HepG2 (cell line): Measurements from ENCODE around the gene PLLP. TPM values are rescaled to one million over a fixed set of nuclear protein-coding genes. Genes with fewer than 3 reads are reported as not detected.

Source experiments
- ATF4 ChIP-seq, 2 experiments: fragments of 450-650 bp in 1 of 2; sonication (generic) in 1 of 2; formaldehyde crosslinking; IDR thresholded peaks; 2 replicates each; pipeline versions ENCODE4 v1.5.0 to v1.8.0; 2020 to 2022; ENCODE audit warnings: mild to moderate bottlenecking in 1 of 2, missing genetic modification reagents in 1 of 2
- ELF4 ChIP-seq: sonication (generic); formaldehyde crosslinking; IDR thresholded peaks from 2 replicates; pipeline ENCODE4 v1.5.0; 2020; ENCODE audit warnings: missing genetic modification reagents, mild to moderate bottlenecking, moderate library complexity, borderline replicate concordance
- ERF ChIP-seq: IDR thresholded peaks from 2 replicates; pipeline ENCODE4 v1.6.1; 2018; ENCODE audit warnings: missing biosample characterization, missing genetic modification reagents
- ETV5 ChIP-seq: IDR thresholded peaks from 2 replicates; pipeline ENCODE4 v1.6.1; 2018; ENCODE audit warnings: missing biosample characterization, missing genetic modification reagents, inconsistent platforms, borderline replicate concordance
- ETV6 ChIP-seq: sonication (generic); formaldehyde crosslinking; conservative IDR thresholded peaks from 2 replicates; pipeline ENCODE4 v1.4.0; 2020; ENCODE audit warnings: missing genetic modification reagents
- HIVEP1 ChIP-seq: sonication (generic); formaldehyde crosslinking; IDR thresholded peaks from 2 replicates; pipeline ENCODE4 v1.4.0; 2020; ENCODE audit warnings: mild to moderate bottlenecking, missing genetic modification reagents
- JARID2 ChIP-seq: sonication (generic); formaldehyde crosslinking; IDR thresholded peaks from 2 replicates; pipeline ENCODE4 v1.8.1; 2023; ENCODE audit warnings: missing genetic modification reagents, inconsistent platforms; ENCODE audit not compliant: insufficient replicate concordance
- MNT ChIP-seq: fragments of 450-650 bp; IDR thresholded peaks from 2 replicates; pipeline ENCODE4 v1.6.1; 2016
- MYC ChIP-seq: sonication (generic); formaldehyde crosslinking; IDR thresholded peaks from 2 replicates; pipeline ENCODE4 v1.9.0; 2021; ENCODE audit warnings: missing genetic modification reagents, borderline replicate concordance
- NCOA2 ChIP-seq: sonication (generic); formaldehyde crosslinking; IDR thresholded peaks from 2 replicates; pipeline ENCODE4 v1.8.0; 2022; ENCODE audit warnings: inconsistent platforms
- NCOR1 ChIP-seq: fragments of 200-600 bp; sonication (generic); IDR thresholded peaks from 2 replicates; pipeline ENCODE4 v1.7.0; 2017; ENCODE audit warnings: antibody characterized with exemption, low read length, borderline replicate concordance
- NFKBIZ ChIP-seq: IDR thresholded peaks from 2 replicates; pipeline ENCODE4 v1.6.1; 2018; ENCODE audit warnings: missing genetic modification reagents, missing compliant biosample characterization
- SNAPC2 ChIP-seq: sonication (generic); formaldehyde crosslinking; IDR thresholded peaks from 2 replicates; pipeline ENCODE4 v1.8.1; 2022; ENCODE audit warnings: mild to moderate bottlenecking, missing genetic modification reagents
- TOPORS ChIP-seq: sonication (generic); formaldehyde crosslinking; IDR thresholded peaks from 2 replicates; pipeline ENCODE4 v1.8.0; 2023; ENCODE audit warnings: mild to moderate bottlenecking, missing genetic modification reagents
- ZBTB20 ChIP-seq: sonication (generic); formaldehyde crosslinking; IDR thresholded peaks from 2 replicates; pipeline ENCODE4 v1.8.1; 2023; ENCODE audit warnings: missing genetic modification reagents, low read depth, mild to moderate bottlenecking, borderline replicate concordance
- ZBTB34 ChIP-seq: sonication (generic); formaldehyde crosslinking; IDR thresholded peaks from 2 replicates; pipeline ENCODE4 v1.8.0; 2022; ENCODE audit warnings: mild to moderate bottlenecking, missing genetic modification reagents
- ZNF230 ChIP-seq: sonication (generic); formaldehyde crosslinking; IDR thresholded peaks from 2 replicates; pipeline ENCODE4 v1.4.0; 2020; ENCODE audit warnings: mild to moderate bottlenecking, missing genetic modification reagents
- ZNF33B ChIP-seq: sonication (generic); formaldehyde crosslinking; IDR thresholded peaks from 2 replicates; pipeline ENCODE4 v1.5.1; 2020; ENCODE audit warnings: mild to moderate bottlenecking, missing genetic modification reagents
- ZNF543 ChIP-seq: sonication (generic); formaldehyde crosslinking; IDR thresholded peaks from 2 replicates; pipeline ENCODE4 v1.4.0; 2020; ENCODE audit warnings: mild to moderate bottlenecking, missing genetic modification reagents
- ZNF605 ChIP-seq: sonication (generic); formaldehyde crosslinking; IDR thresholded peaks from 2 replicates; pipeline ENCODE4 v1.8.0; 2022; ENCODE audit warnings: mild to moderate bottlenecking, missing genetic modification reagents
- ZNF773 ChIP-seq: sonication (generic); formaldehyde crosslinking; IDR thresholded peaks from 2 replicates; pipeline ENCODE4 v1.4.0; 2020; ENCODE audit warnings: missing genetic modification reagents, borderline replicate concordance
- polyA plus RNA-seq, 8 experiments: library from polyadenylated mRNA; depleted of rRNA in 3 of 8; stranded (reverse) in 7 of 8; unstranded in 1 of 8; fragments of >200 nt; fragmentation: Illumina TruSeq in 4 of 8; extraction: Trizol in 4 of 8; gene quantifications; 2 replicates each; pipeline versions ENCODE4 v1.2.1 to v1.2.3, GENCODE V29; 2011 to 2016; ENCODE audit warnings: low read depth in 4 of 8, missing spikeins in 1 of 8, mixed read lengths in 1 of 8; ENCODE audit not compliant: insufficient read depth in 1 of 8
- total RNA-seq, 5 experiments: library from RNA; depleted of rRNA; stranded (reverse); fragments of >200 nt; fragmentation: Illumina TruSeq; extraction: Trizol; gene quantifications; 2 replicates each; pipeline ENCODE4 v1.2.3, GENCODE V29; 2016; ENCODE audit warnings: low read depth in 1 of 5
- TF ChIP-seq, protein P1 (sequence below): sonication (generic); formaldehyde crosslinking; IDR thresholded peaks from 2 replicates; pipeline ENCODE4 v1.5.0; 2020; ENCODE audit warnings: missing genetic modification reagents
- TF ChIP-seq, protein P2 (sequence below): IDR thresholded peaks from 2 replicates; pipeline ENCODE4 v1.6.1; 2016; ENCODE audit warnings: control low read depth

Gene PLLP
- total and polyA plus RNA-seq, 2 of the 13 experiments (the other 11 are each of a cell fraction or from before 2014, with no cell fraction given), result 60.6 to 127 TPM

- TF ChIP-seq JARID2 (CRISPR knock-in tag) (peak; percentile 14), ATF4 (CRISPR knock-in tag; IDR thresholded peaks at IDR 0.05) (peak in 1 of 2 experiments; percentile 25; a peak in 1 of 4 replicates), MNT (peak; percentile 33; the same call in 1 of the 2 replicates), ZNF543 (CRISPR knock-in tag) (peak; percentile 87), ZNF605 (peak; percentile 95), ETV6 (CRISPR knock-in tag) (peak; percentile 80), NCOR1 (no peak), ZBTB34 (CRISPR knock-in tag) (peak; percentile 90), ZNF33B (CRISPR knock-in tag) (no peak; the same call in 1 of the 2 replicates), ETV5 (CRISPR knock-in tag) (peak; percentile 62), NFKBIZ (no peak), MYC (CRISPR knock-in tag) (peak; percentile 91), TOPORS (peak; percentile 92; the same call in 1 of the 2 replicates), SNAPC2 (CRISPR knock-in tag) (peak; percentile 82; the same call in 1 of the 2 replicates), ZNF773 (CRISPR knock-in tag) (peak; percentile 86; the same call in 1 of the 2 replicates), ZBTB20 (CRISPR knock-in tag) (peak; percentile 0; the same call in 1 of the 2 replicates), ERF (peak; percentile 95), ELF4 (CRISPR knock-in tag) (peak; percentile 48; the same call in 1 of the 2 replicates), HIVEP1 (CRISPR knock-in tag) (peak; percentile 66), ZNF230 (CRISPR knock-in tag) (0 out of 2 replicates have a peak, but pooled peaks have one; percentile 74), NCOA2 (peak; percentile 63; the same call in 1 of the 2 replicates)
- TF ChIP-seq, protein P1, sequence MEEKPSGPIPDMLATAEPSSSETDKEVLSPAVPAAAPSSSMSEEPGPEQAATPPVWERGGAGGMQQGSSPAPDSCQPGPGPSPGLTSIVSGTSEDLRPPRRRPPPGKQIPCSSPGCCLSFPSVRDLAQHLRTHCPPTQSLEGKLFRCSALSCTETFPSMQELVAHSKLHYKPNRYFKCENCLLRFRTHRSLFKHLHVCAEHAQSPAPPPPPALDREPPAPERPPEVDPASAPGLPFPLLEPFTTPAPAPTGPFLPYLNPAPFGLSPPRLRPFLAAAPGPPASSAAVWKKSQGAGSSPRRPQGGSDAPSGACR, result peak; percentile 48; the same call in 1 of the 2 replicates
- TF ChIP-seq, protein P2, sequence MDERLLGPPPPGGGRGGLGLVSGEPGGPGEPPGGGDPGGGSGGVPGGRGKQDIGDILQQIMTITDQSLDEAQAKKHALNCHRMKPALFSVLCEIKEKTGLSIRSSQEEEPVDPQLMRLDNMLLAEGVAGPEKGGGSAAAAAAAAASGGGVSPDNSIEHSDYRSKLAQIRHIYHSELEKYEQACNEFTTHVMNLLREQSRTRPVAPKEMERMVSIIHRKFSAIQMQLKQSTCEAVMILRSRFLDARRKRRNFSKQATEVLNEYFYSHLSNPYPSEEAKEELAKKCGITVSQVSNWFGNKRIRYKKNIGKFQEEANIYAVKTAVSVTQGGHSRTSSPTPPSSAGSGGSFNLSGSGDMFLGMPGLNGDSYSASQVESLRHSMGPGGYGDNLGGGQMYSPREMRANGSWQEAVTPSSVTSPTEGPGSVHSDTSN (CRISPR knock-in tag), result 0 out of 2 replicates have a peak, but pooled peaks have one; percentile 12
Measured at GRCh38 chr16:57244767-57245471, 39.6 kb downstream of the PLLP start, which contains the start of gene ARL2BP (continued).
